Endothelial cell of umbilical vein (primary cell): Measurements from ENCODE around the gene CORO2B. TPM values are rescaled to one million over a fixed set of nuclear protein-coding genes. Genes with fewer than 3 reads are reported as not detected.

Source experiments
- BruUV-seq: library from RNA; stranded (reverse); fragments of 400-500 nt; replicated peaks from 2 replicates; lab custom pipeline; 2021; lab: Mats Ljungman, UMichigan
- CTCF ChIA-PET: fragments of 300-600, 350-600 bp; sonication (Branson Sonifier 250); formaldehyde crosslinking; loops from one replicate; lab custom pipeline; 2021; ENCODE audit warnings: antibody characterized with exemption, inconsistent platforms; lab: Charles Lee
- POLR2A ChIA-PET: fragments of 300-600, 350-600 bp; sonication (Branson Sonifier 250); formaldehyde crosslinking; loops from one replicate; lab custom pipeline; 2021; ENCODE audit warnings: antibody characterized with exemption, inconsistent platforms; lab: Charles Lee
- DNase-seq: peaks from one replicate; pipeline ENCODE4 v3.0.0-alpha.2; 2011; ENCODE audit warnings: low read depth, low spot score
- FAIRE-seq: peaks from 2 replicates; lab custom pipeline; 2011; peaks lifted over from hg19 to GRCh38; lab: Jason Lieb, UNC
- H2AFZ ChIP-seq: 2 replicates; pipeline ENCODE4 v1.6.0; 2012; ENCODE audit warnings: low read depth, low read length, control low read depth, inconsistent platforms
- H3K27ac ChIP-seq: 2 replicates; pipeline ENCODE4 v1.5.1; 2011; ENCODE audit warnings: low read depth, mild to moderate bottlenecking, control low read depth, low read length, moderate library complexity; ENCODE audit not compliant: insufficient read depth
- H3K27me3 ChIP-seq, 2 experiments: 2 replicates each; pipeline versions ENCODE4 v1.6.0 to v1.6.1; 2011; ENCODE audit warnings: low read length in 2 of 2, mixed read lengths in 1 of 2; ENCODE audit not compliant: control insufficient read depth in 2 of 2, insufficient read depth in 2 of 2
- H3K36me3 ChIP-seq, 2 experiments: 2 replicates in 1 of 2; 3 replicates in 1 of 2; pipeline ENCODE4 v1.5.1; 2011; ENCODE audit warnings: low read length in 2 of 2, mild to moderate bottlenecking in 1 of 2, moderate library complexity in 1 of 2; ENCODE audit not compliant: control insufficient read depth in 2 of 2, insufficient read depth in 2 of 2; ENCODE audit errors: extremely low read depth in 1 of 2
- H3K4me1 ChIP-seq: 3 replicates; pipeline ENCODE4 v1.5.1; 2011; ENCODE audit warnings: mild to moderate bottlenecking, low read length; ENCODE audit not compliant: control insufficient read depth, insufficient read depth; ENCODE audit errors: extremely low read depth
- H3K4me2 ChIP-seq: 2 replicates; pipeline ENCODE4 v1.6.1; 2011; ENCODE audit warnings: low read length, control low read depth, mixed read lengths; ENCODE audit not compliant: insufficient read depth
- H3K4me3 ChIP-seq, 3 experiments: fragments of 200-600 bp in 1 of 3; sonication (generic), shearing (Covaris generic) in 1 of 3; replicated peaks in 1 of 3; 2 replicates each; pipeline ENCODE4 v1.5.1; 2011 to 2016; ENCODE audit warnings: control low read depth in 3 of 3, low read length in 3 of 3, mild to moderate bottlenecking in 2 of 3, inconsistent platforms in 1 of 3, low read depth in 1 of 3, moderate library complexity in 1 of 3; ENCODE audit not compliant: insufficient read depth in 1 of 3
- H3K79me2 ChIP-seq: 2 replicates; pipeline ENCODE4 v1.6.0; 2012; ENCODE audit warnings: low read length, inconsistent platforms; ENCODE audit not compliant: control insufficient read depth, insufficient read depth
- H3K9ac ChIP-seq: replicated peaks from 2 replicates; pipeline ENCODE3; 2011; ENCODE audit warnings: low read length, control low read depth; ENCODE audit not compliant: insufficient read depth; ENCODE audit errors: extremely low read depth
- H3K9me1 ChIP-seq: replicated peaks from 3 replicates; pipeline ENCODE4 v1.6.0; 2011; ENCODE audit warnings: mild to moderate bottlenecking, low read length; ENCODE audit not compliant: control insufficient read depth, insufficient read depth; ENCODE audit errors: extremely low read depth
- H3K9me3 ChIP-seq: replicated peaks from 2 replicates; pipeline ENCODE4 v1.5.1; 2012; ENCODE audit warnings: low read length, inconsistent platforms; ENCODE audit not compliant: control insufficient read depth, insufficient read depth
- H4K20me1 ChIP-seq: replicated peaks from 2 replicates; pipeline ENCODE3; 2011; ENCODE audit warnings: mild to moderate bottlenecking, low read length; ENCODE audit not compliant: control insufficient read depth, insufficient read depth; ENCODE audit errors: extremely low read depth
- EZH2 ChIP-seq: IDR thresholded peaks from 2 replicates; pipeline ENCODE4 v1.6.1; 2012; ENCODE audit warnings: borderline replicate concordance, low read depth, mild to moderate bottlenecking, moderate library complexity, low read length, inconsistent platforms; ENCODE audit not compliant: severe bottlenecking
- FOS ChIP-seq: IDR thresholded peaks from 2 replicates; pipeline ENCODE4 v1.6.1; 2011; ENCODE audit warnings: mild to moderate bottlenecking, low read length, moderate library complexity, borderline replicate concordance; ENCODE audit not compliant: insufficient read depth
- GATA2 ChIP-seq: IDR thresholded peaks from 2 replicates; pipeline ENCODE4 v1.7.0; 2011; ENCODE audit warnings: low read depth, mild to moderate bottlenecking, moderate library complexity, mixed read lengths, low read length; ENCODE audit not compliant: insufficient read length, insufficient read depth
- JUN ChIP-seq: IDR thresholded peaks from 2 replicates; pipeline ENCODE4 v1.6.1; 2011; ENCODE audit warnings: borderline replicate concordance, low read depth; ENCODE audit not compliant: insufficient read length, insufficient read depth
- MYC ChIP-seq: IDR thresholded peaks from one replicate; pipeline ENCODE4 v1.6.1; 2011; ENCODE audit warnings: mild to moderate bottlenecking, low read depth, low read length
- POLR2A ChIP-seq: IDR thresholded peaks from 2 replicates; pipeline ENCODE4 v1.6.1; 2012; ENCODE audit warnings: low read depth, mild to moderate bottlenecking, control low read depth, low read length
- POLR2AphosphoS5 ChIP-seq: IDR thresholded peaks from 2 replicates; pipeline ENCODE4 v1.6.1; 2012; ENCODE audit warnings: low read depth, mild to moderate bottlenecking, control low read depth, low read length, moderate library complexity; ENCODE audit not compliant: insufficient read depth
- dilution Hi-C: fragments of 300-500 bp; cut with MboI; formaldehyde crosslinking; loops from one replicate; pipeline ENCODE4 v1.15.0; 2019; ENCODE audit warnings: low sequenced_read_pairs; ENCODE audit not compliant: extremely low pct_ligation_motif_present
- intact Hi-C: fragments of 100-400 bp; cut with micrococcal nuclease; formaldehyde crosslinking; loops from one replicate; pipeline ENCODE4 v1.10.0; 2022
- polyA plus RNA-seq, 4 experiments: library from polyadenylated mRNA; depleted of rRNA in 3 of 4; stranded (reverse) in 3 of 4; unstranded in 1 of 4; fragments of >200 nt; gene quantifications; 2 replicates each; pipeline versions ENCODE4 v1.2.1 to v1.2.3, GENCODE V29; 2011 to 2012; ENCODE audit warnings: missing spikeins in 1 of 4
- total RNA-seq: library from RNA; stranded (reverse); gene quantifications from 2 replicates; pipeline ENCODE4 v1.2.3, GENCODE V29; 2021
- TF ChIP-seq, protein P1 (sequence below): IDR thresholded peaks from 2 replicates; pipeline ENCODE4 v1.6.1; 2011; ENCODE audit not compliant: insufficient read depth, insufficient read length
- TF ChIP-seq, protein P2 (sequence below), 2 donors: IDR thresholded peaks; 1 replicate in 1 of 2; 2 replicates in 1 of 2; pipeline ENCODE4 v1.5.1; 2011; ENCODE audit warnings: low read length in 2 of 2, mild to moderate bottlenecking in 2 of 2, moderate library complexity in 2 of 2, control low read depth in 1 of 2, inconsistent platforms in 1 of 2, low read depth in 1 of 2; ENCODE audit not compliant: insufficient read depth in 1 of 2; ENCODE audit errors: extremely low read depth in 1 of 2

Gene CORO2B
- total and polyA plus RNA-seq, 2 donors (not counting 3 experiments of a cell fraction or from before 2014, with no cell fraction given) = 2.4 to 3.7 TPM

DNA sequence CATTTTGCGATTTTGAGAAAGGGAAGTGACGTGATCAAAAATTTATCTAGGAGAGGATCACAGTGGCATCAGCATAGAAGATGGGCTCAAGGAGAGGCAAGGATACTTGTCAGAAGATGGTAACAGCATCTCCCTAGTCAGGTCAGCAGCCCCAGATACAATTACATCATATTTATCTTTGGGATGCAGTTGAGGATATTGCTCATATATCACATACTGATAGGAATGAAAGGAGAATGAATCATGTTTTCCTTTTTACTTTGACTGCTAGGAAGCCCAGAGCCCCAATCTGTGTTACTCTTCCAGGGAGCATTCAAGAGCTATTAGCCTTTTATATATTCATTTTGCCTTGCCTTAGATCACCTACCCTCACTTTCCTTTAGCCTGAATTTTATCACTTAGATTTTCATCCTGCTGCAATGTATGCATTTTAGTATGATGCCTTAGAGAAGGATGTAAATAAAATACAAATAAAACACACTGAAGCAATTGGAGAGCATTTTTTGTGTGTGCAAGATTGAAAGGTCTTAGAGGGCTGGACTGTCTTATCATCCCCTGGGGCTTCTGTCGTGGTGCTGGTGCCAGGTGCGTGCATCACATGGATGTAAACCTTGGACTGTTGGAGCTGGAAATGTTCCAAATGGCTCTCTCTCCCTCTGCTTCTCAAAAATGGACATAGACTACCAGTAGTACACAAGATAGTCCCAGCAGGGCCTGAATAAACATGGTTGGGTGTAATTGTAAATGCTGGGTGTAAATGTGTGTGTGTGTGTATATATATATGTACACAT lies 40.3 kb downstream of the CORO2B start:
- Histone ChIP-seq H3K4me1 (peaks cover 24% of the 10 kb centered on the region), H4K20me1 (no peaks in the 10 kb centered on the region), H3K27me3 (no peaks in the 10 kb centered on the region), H3K9ac (no peak overlapping the region), H3K4me3 (no peak overlapping the region), H3K79me2 (no peaks in the 10 kb centered on the region), H3K9me3 (no peaks in the 10 kb centered on the region), H3K4me2 (peak overlapping the region; percentile 14), H3K9me1 (no peaks in the 10 kb centered on the region), H2AFZ (no peak overlapping the region), H3K27ac (no peak overlapping the region), H3K36me3 (no peaks in the 10 kb centered on the region)
- POLR2A ChIA-PET = no interaction called here
- TF ChIP-seq, protein P1, sequence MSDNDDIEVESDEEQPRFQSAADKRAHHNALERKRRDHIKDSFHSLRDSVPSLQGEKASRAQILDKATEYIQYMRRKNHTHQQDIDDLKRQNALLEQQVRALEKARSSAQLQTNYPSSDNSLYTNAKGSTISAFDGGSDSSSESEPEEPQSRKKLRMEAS = no peak
- TF ChIP-seq GATA2 (peak; percentile 86), JUN (peak; percentile 88), POLR2AphosphoS5 (peak; percentile 47), FOS (peak; percentile 92), MYC (no peak), POLR2A (no peak), EZH2 (no peak)
- TF ChIP-seq, protein P2, sequence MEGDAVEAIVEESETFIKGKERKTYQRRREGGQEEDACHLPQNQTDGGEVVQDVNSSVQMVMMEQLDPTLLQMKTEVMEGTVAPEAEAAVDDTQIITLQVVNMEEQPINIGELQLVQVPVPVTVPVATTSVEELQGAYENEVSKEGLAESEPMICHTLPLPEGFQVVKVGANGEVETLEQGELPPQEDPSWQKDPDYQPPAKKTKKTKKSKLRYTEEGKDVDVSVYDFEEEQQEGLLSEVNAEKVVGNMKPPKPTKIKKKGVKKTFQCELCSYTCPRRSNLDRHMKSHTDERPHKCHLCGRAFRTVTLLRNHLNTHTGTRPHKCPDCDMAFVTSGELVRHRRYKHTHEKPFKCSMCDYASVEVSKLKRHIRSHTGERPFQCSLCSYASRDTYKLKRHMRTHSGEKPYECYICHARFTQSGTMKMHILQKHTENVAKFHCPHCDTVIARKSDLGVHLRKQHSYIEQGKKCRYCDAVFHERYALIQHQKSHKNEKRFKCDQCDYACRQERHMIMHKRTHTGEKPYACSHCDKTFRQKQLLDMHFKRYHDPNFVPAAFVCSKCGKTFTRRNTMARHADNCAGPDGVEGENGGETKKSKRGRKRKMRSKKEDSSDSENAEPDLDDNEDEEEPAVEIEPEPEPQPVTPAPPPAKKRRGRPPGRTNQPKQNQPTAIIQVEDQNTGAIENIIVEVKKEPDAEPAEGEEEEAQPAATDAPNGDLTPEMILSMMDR (IDR thresholded peaks at IDR 0.05; ENCODE audit: extremely low read depth in 1 of 2, insufficient read depth in 1 of 2, low read depth in 1 of 2, low read length in 2 of 2) = no peak
- FAIRE-seq (peak; percentile 91), DNase-seq (peak; percentile 77)
- CTCF ChIA-PET = interaction anchor here (1.0 to 1.5 kb wide), 7 partner anchors 17 to 69 kb away, joined by 3 to 9 read pairs (median 4); no protein-coding TSS in a partner anchor
- intact Hi-C loops = loop anchor here (2.0 kb wide), 1 partner anchor 40 kb away; the partner anchor contains the start of gene CORO2B
- no TSS peak for BruUV-seq
- dilution Hi-C loops = no loop called here
